ENCODE data around the gene SEL1L3.

SEL1L3 gene

GRCh38 chr4:25727711-25728493 is 134.9 kb downstream of the SEL1L3 start:
- DNase-seq = no peak

- no peak for DNase-seq
Measured at GRCh38 chr4:25725870-25726269, 136.9 kb downstream of the SEL1L3 start.

DNA sequence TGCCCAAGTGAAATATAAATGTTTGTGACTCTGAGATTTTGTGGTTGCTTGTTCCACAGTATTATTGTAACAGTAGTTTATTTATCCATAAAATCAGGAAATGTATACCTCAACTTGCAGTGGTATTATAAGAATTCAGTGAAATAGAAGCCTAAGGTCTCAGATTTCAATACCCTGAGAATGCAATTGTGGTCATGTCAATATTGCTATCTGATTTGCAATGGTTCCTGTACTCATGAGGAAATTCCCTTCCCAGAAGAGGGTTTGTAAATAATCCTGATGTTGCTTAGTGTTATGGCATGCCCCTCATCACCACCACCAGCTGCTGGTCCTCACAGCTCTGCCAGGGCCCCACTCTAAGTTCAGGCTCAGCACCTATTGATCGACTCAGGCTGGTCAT is 139.4 kb downstream of the SEL1L3 start:
- DNase-seq = no peak

DNA sequence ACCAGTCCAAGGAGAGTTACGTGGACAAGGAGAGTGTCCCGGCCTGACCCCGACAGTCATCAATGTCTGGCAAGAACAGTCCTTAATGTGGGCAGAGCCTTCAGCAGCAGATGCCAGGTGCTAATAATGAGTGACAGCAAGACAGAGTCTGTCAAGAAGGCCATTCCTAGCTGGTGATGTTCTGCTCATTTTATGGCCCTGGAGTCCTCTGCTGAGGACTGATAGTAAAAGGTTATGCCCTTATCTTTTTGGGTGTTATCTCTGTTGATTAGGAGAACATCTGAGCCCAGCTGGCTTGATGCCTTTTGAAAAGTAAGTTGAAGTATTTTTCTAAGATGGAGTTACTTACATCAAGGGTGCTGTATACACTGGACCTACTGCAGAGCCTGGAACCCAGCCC is 139.8 kb downstream of the SEL1L3 start:
- no peak for DNase-seq

- DNase-seq = no peak
Measured at GRCh38 chr4:25713812-25714211, 149.0 kb downstream of the SEL1L3 start.

DNA sequence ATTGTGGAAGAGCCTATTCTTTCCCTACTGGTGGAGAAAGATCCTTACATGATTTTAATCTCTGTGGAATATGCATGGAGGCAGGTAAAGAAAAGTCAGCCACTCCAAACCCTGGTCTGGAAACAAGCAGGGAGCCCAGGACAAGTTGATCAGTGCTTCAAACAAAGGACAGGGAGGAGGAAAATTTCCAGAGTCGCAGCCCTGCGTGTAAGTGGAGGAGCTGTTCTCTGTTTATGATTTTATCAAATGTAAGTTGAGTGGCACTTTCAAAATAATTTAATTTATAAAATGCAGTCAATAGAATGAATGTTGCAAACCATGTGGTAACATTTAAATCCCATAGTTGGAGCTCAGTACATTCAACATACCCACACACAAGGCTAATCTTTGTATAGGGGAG is 150.2 kb downstream of the SEL1L3 start:
- no peak for DNase-seq

GRCh38 chr4:25710637-25711036 is 152.2 kb downstream of the SEL1L3 start:
- no peak for DNase-seq

DNA sequence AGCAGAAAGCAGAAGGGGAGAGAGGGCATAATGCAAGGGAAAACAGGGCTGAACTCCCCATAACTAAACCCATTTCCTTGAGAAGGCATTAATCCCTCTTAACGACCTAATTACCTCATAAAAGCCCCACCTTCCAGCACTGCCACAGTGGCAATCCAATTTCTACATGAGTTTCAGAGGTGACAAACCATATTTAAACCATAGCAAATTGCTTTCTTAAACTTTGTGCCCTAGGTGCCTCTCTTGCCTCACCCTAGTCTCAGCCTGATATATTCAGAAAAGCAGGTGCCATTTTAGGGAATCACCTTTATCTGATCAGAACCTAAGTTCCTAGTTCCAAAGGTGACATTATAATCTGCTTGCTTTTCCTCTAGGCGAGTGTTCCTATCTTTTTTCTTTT is 158.3 kb downstream of the SEL1L3 start:
- DNase-seq = no peak

DNA sequence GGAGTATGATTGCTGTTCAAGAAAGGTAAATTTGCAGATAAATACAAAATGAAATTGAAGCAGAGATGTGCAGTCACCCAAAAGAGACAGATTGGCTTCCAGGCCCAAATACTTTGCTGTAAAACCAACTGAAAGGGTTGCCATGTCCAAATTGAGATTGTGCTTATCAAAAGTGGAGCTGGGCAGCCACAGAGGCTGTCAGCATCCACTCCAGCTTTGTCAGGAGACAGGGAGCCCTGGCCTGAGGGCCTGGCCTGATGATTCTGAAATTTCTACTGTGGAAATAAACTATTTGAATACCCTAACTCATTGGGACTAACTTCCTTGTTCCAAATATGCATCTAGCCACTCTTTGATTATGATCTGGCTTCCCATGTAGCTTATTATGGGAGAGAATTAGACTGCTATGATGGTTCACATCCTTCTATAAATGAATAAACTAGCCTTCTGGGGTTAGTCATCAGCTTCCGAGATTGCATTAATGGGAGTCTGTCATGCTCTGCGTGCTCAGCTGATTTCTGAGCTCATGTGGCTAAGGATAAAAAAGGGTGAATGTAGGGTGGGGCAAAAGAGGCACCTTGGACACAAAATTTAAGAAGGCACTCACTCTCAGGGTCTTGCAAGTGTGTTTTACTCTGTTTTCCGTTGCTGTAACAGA is 158.9 kb downstream of the SEL1L3 start:
- no peak for DNase-seq

- DNase-seq = no peak
Measured at GRCh38 chr4:25702848-25703247, 159.9 kb downstream of the SEL1L3 start.

- no peak for DNase-seq
Measured at GRCh38 chr4:25700661-25701060, 162.1 kb downstream of the SEL1L3 start.

GRCh38 chr4:25697516-25697915 is 165.3 kb downstream of the SEL1L3 start:
- no peak for DNase-seq

Data from activated T-cell treated with anti-CD3 and anti-CD28 coated beads for 4 hours (primary cell).